Smooth muscle cell of the brain vasculature (primary cell): ENCODE results near the gene CPEB3.
"Not testable (repeated sequence)": the region's sequence is repeated elsewhere in the genome, so short reads cannot be mapped to it uniquely, and the experiment has no call there.

ENCODE experiments used
- DNase-seq: peaks from one replicate; pipeline ENCODE4 v3.0.0-alpha.2; 2012; ENCODE audit warnings: low read depth, low spot score

The CPEB3 gene

GRCh38 chr10:92267343-92267742, 23.5 kb downstream of the CPEB3 start:
- DNase-seq: no peak

DNA sequence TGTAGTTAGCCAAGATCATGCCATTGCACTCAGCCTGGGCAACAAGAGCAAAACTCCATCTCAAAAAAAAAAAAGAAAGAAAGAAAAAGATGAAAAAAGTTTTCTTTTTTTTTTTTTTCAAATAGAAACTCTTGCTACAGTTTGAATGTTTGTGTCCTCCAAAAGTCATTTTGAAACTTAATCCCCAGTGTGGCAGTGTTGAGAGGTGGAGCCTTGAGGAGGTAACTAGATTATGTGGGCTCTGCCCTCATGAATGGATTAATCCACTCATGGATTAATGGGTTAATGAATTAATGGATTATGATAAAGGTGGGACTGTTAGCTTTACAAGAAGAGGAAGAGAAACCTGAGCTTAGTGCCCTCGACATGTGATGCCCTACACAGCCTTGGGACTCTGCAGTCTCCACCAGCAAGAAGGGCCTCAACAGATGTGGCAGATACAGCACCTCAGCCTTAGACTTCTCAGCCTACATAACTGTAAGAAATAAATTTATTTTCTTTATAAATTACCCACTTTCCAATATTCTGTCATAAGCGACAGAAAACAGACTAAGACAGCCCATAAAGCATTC, 25.1 kb downstream of the CPEB3 start:
- DNase-seq: no peak

DNA sequence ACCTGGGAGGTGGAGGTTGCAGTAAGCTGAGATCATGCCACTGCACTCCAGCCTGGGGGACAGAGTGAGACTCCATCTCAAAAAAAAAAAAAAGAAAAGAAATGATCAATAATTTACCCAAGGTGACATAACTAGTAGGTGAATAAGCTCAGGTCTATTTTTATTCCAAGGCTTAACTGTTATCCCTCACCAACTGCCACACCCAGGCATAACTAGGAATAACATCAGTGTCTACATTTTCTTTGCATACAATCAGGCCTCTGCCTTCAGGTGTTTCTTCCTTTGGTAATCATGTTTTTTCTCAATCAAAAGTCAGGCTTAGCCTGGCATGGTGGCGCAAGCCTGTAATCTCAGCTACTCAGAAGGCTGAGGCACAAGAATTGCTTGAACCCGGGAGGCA, 26.6 kb downstream of the CPEB3 start:
- DNase-seq: no peak

GRCh38 chr10:92263396-92263795, 27.5 kb downstream of the CPEB3 start:
- DNase-seq: no peak

DNA sequence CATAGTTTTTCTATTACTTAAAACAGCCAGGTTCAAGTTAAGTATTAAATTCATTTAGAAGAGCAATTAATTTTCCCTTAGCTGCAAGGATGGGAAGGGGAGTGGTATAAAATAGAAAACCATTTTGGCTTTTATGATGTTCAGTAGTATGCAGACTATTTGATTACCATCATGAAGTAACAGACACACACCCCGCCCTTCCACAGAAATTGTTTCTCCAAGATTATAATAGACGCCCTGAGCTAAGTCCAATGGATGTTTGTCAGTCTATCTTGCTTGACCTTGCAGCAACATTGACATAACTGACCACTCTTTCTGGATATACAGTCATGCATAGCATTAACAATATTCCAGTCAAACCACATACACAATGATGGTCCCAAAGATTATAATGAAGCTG, 42.3 kb downstream of the CPEB3 start:
- no peak for DNase-seq

GRCh38 chr10:92244796-92245195, 46.1 kb downstream of the CPEB3 start:
- DNase-seq: no peak

DNA sequence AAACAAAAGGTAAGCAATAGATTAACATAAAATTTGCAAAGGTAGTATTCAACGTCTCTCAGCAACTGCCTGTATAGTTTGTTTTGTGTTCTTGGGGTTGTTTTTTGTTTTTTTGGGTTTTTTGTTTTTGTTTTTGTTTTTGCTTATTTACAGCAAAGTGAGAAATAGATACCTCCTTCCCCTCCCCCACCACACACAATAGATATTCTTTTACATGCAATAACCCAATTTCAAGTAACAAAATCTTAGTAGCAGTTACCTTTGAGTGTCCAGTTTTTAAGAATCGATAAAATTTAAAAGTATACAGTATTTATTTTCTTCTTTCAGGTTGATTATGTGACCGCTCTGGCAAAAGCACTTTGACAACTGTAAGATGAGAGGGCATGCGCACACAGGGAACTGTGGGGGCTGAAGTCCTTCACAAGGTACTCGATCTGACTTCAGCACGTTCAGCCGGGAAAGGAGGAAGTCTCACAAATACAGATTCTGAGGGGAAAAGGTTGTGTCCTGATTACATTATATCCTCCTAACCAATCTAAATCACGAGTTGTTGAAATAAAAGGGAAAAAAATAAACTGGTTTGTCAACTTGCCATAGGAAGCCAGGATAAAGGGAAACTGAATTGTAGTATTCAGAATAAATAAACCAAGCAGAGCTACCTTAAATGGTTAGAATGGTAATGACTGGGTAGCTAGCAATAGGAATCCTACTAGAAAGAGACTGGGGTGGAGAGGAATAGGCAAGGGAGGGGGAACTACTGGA, 47.8 kb downstream of the CPEB3 start:
- DNase-seq: peak; percentile 41

GRCh38 chr10:92242380-92242779, 48.5 kb downstream of the CPEB3 start:
- no peak for DNase-seq

DNA sequence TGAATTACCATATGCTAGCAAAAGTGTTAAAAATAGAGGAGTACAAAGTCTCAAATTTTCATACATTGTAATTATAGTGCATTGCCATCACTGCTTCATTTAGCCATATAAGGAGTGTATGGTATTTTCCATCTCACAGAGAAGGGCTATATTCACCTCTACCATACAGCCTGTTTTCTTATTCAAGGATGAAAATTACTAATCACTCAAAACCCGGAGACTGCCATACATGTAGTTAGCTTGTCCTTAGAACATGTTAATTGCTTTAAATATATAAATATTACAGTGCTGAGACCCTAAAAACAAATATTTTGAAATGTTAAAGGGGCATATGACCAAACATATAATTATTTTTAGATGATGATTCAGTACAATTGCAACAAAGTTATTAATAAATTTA, 49.4 kb downstream of the CPEB3 start:
- no peak for DNase-seq

DNA sequence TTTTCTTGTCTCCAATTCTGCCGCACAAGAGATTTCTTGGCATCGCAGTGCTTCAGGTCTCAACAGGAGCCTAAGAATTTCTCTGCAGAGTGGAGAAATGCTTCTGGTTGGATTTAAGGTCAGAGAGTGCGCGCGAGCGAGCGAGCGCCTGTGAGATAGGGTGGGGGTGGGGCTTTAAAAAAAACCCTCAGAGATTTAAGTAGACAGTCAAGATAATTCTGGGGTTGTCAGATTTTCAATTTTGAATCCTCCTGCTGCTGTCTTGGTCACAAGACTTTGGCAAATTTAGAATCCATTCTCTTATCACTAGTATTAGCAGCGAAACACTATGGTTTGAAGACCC, 49.7 kb downstream of the CPEB3 start:
- DNase-seq: no peak

- DNase-seq: peak; percentile 24
Measured at GRCh38 chr10:92240289-92241157, 50.4 kb downstream of the CPEB3 start.

DNA sequence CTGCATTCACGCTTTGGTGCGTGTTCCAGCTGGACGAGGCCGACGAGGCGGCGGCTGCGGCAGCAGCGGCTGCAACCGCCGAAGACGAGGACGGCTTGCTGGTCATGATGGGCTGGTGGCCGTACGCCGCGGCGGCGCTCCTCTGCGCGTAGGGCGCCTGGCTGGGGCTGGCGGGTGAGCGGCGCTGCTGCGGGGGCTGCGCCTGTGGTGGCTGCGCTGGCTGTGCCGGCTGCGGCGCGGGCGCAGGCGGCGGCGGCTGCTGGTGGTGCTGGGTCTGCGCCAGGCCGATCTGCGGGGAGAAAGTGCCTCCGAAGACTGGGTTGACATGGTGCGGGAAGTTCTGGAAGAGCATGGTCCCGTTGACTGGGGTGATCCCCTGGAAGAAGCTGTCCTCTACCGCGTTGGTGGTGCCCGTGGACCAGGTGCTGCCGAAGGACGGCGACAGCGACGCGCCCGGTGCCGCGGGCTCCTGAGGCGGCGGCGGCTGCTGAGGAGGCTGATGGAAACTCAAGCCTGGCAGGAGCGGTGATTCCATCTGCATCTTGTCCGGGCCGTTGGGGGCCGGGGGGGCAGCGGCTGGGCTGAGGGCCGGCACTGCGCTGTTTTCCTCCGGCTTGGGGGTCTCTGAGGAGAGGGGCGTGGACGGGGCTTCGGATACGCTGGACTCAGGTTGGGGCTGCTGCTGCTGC, 51.1 kb downstream of the CPEB3 start:
- no peak for DNase-seq

DNA sequence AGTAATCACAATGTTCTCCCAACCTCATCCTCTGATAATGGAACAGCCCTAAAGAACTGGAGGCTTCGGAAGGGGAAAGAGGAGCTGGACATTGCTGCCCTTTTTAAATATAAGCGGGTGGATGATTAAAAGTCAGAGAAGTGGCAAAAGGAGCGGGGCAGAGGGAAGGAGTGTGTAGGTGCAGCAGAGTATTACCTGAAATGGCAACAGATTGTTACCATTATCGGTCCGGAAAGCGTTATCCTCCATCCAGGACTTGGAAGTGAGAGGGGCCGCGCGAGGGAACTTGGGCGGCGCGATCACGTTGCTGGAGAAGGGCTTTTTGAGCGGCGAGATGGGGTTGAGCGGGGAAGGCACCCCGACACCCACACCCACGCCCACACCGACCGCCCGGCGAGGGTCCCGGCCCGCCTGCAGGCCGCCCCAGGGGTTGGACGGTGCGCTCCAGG, 51.7 kb downstream of the CPEB3 start:
- no peak for DNase-seq

- DNase-seq: no peak
Measured at GRCh38 chr10:92238586-92239098, 52.2 kb downstream of the CPEB3 start.

DNA sequence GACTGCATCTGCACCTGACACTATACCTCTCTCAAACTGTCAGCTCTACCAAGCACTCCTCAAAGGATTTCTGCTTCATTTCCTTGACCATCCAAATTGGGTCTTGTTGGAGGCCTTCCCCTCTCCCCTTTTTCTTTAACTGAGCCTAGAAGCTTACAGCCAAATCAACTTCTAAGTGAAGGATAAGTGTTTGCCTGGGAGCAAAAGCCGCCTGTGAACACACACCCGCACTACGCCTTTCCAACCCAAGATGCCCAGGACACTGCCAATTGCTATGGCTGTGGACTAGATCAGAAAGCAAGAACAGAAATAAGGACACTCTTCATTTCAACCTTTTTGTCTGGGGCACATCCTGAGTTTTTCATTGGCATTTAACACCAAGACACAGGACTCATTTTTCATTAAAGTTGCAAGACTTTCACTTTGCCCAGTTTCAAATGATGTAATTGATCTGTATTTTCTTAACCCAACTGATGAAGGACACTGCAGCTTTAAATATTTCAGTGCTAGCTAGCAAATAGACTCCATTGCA, 52.8 kb downstream of the CPEB3 start:
- DNase-seq: no peak

- no peak for DNase-seq
Measured at GRCh38 chr10:92231196-92231595, 59.7 kb downstream of the CPEB3 start.

DNA sequence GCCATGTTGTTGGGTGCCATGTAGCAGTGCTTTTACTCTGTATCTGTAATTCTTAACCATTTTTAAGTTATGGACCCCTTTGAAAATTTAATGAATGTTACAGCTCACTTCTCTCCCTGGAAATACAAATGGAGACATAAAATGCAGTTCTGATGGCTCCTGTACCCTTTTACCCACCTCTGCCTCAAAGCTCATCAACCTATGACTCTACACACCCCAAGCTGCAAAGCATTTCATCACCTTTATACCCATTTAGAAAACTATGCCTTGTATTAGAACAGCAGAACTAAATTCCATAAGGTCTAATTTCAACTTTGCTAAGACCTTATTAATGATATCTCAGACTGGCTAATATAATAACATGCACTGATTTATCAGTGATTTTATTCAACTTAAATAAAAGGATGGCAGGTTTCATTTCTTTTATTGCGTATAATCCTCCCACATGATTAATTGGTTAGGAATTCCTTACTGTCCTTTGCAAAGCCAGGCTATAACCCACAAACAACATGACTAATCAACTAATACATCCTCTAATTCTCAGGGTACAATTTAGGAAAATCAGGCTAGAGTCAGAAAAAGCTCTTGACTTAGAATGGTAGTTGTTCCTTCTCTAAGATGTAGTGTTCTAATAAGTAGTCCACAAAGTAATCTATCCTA, 68.1 kb downstream of the CPEB3 start:
- no peak for DNase-seq

DNA sequence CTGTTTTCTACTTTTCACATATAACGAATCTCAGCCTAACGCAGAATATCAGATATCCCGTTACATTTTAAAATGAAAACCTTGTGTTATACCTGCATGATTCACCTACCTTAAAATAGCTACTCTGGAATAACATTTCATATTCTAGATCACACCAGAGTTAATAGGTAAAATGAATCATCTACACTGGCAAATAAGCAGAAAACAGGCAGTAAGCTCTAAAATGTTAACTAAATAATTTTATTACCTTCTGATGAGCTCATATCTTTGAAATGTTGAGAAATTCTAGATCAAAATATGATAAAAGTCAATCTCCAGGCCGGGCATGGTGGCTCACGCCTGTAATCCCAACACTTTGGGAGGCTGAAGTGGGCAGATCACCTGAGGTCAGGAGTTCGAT, 71.3 kb downstream of the CPEB3 start:
- DNase-seq: no peak

GRCh38 chr10:92218569-92218968, 72.3 kb downstream of the CPEB3 start:
- DNase-seq: no peak

GRCh38 chr10:92216608-92217007, 74.3 kb downstream of the CPEB3 start:
- not testable (repeated sequence) for DNase-seq

GRCh38 chr10:92215222-92215621, 75.7 kb downstream of the CPEB3 start:
- DNase-seq: not testable (repeated sequence)
